ACC112 (cell line): ENCODE data around the gene TRIM21.
"Not testable (repeated sequence)": the region's sequence is repeated elsewhere in the genome, so short reads cannot be mapped to it uniquely, and the experiment has no call there.

Source experiments
- H2AFZ ChIP-seq: fragments of 200-600 bp; sonication (generic); one replicate; pipeline ENCODE4 v1.6.0; 2017; ENCODE audit warnings: antibody characterized with exemption, low read length; ENCODE audit not compliant: unreplicated experiment
- H3K27ac ChIP-seq: fragments of 200-600 bp; sonication (generic); 2 replicates; pipeline ENCODE4 v1.5.1; 2014; ENCODE audit warnings: low read depth, mild to moderate bottlenecking, antibody characterized with exemption, low read length, moderate library complexity
- H3K27me3 ChIP-seq: fragments of 200-600 bp; sonication (generic); 2 replicates; pipeline ENCODE4 v1.6.1; 2014; ENCODE audit warnings: mild to moderate bottlenecking, antibody characterized with exemption, low read length, moderate library complexity, mixed read lengths; ENCODE audit not compliant: insufficient read depth
- H3K36me3 ChIP-seq: fragments of 200-600 bp; sonication (generic); 2 replicates; pipeline ENCODE4 v1.6.1; 2016; ENCODE audit warnings: mild to moderate bottlenecking, antibody characterized with exemption, low read length, moderate library complexity, mixed read lengths; ENCODE audit not compliant: insufficient read depth
- H3K4me1 ChIP-seq: fragments of 200-600 bp; sonication (generic); one replicate; pipeline ENCODE4 v1.6.1; 2016; ENCODE audit warnings: low read length, mixed read lengths; ENCODE audit not compliant: insufficient read depth, unreplicated experiment, control insufficient read depth
- H3K4me3 ChIP-seq: fragments of 200-600 bp; sonication (generic); 2 replicates; pipeline ENCODE4 v1.5.1; 2014; ENCODE audit warnings: mild to moderate bottlenecking, low read depth, low read length
- H3K79me2 ChIP-seq: fragments of 200-600 bp; sonication (generic); one replicate; pipeline ENCODE4 v1.6.0; 2016; ENCODE audit warnings: low read length; ENCODE audit not compliant: control insufficient read depth, unreplicated experiment, insufficient read depth

TRIM21 gene

DNA sequence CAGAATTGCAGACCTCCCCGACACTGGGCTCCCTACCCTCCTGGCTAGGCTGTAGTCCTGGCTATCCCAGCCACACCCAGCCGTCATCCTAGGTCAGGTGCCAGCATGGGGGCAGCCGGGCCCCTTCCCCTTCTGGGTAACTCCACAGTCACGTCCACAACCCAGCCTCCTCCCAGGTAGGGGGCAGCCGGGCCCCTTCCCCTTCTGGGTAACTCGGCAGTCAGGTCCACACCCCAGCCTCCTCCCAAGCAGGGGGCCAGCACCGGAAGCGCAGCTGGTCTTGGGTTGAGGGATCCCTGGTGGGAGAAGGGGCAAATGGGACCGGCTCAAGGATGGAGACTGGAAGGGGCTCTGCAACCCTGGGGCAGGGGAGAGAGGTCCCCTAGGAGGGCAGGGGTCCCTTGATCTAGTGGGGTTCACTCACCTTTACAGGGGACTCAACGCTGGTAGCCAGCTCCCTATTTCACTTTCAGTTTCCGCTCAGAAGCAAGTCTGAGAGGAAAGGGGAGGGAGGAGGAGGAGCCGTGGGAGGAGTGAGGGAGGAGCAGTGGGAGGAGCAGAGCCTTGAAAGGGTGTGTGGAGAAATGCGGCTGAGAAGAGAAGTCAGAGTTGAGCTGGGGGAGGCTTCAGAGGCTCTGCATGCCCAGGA lies at the start of gene TRIM21:
Gene TRIM21, minus strand, starts transcription at position 494 of the 649 bp plus-strand sequence. CDS start 3,293 bp downstream, outside the sequence.
- H3K4me1 ChIP-seq, result peaks cover 15% of the 10 kb centered on the region
- peak within 1 kb of the TSS; percentile 91 for H2AFZ ChIP-seq
- peaks cover 33% of the 10 kb centered on the region for H3K79me2 ChIP-seq
- H3K27me3 ChIP-seq, result no peaks in the 10 kb centered on the region
- peak within 1 kb of the TSS; percentile 94 for H3K4me3 ChIP-seq
- H3K36me3 ChIP-seq, result peaks cover 31% of the 10 kb centered on the region; the same call in 1 of the 2 replicates
- peak within 1 kb of the TSS; percentile 34 for H3K27ac ChIP-seq

DNA sequence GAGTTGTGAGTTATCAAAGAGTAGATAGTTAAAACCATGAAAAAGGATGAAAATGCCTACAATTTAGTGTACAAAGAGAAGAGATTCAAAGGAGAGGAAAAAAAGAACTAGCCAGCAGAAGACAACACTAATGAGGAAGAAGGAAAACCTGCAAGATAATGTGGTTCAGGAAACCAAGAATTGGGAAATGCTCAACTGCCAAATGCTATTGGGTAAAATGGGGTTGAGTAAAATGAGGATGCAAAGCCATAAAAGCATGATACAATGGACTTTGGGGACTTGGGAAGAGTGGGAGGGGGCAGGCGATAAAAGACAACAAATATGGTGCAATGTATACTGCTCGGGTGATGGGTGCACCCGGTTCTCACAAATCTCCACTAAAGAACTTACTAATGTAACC lies 48.0 kb upstream of the TRIM21 start:
- no peak overlapping the region for H3K4me3 ChIP-seq
- no peaks in the 10 kb centered on the region for H3K36me3 ChIP-seq
- no peak overlapping the region for H3K27ac ChIP-seq
- H2AFZ ChIP-seq, result no peak overlapping the region
- peaks cover 4% of the 10 kb centered on the region; the same call in 1 of the 2 replicates for H3K27me3 ChIP-seq
- no peaks in the 10 kb centered on the region for H3K4me1 ChIP-seq
- no peaks in the 10 kb centered on the region for H3K79me2 ChIP-seq

- no peak overlapping the region for H2AFZ ChIP-seq
- no peaks in the 10 kb centered on the region for H3K79me2 ChIP-seq
- no peaks in the 10 kb centered on the region for H3K4me1 ChIP-seq
- no peak overlapping the region for H3K4me3 ChIP-seq
- H3K27me3 ChIP-seq, result no peaks in the 10 kb centered on the region
- no peak overlapping the region for H3K27ac ChIP-seq
- no peaks in the 10 kb centered on the region for H3K36me3 ChIP-seq
These were observed 42.9 kb upstream of the TRIM21 start for GRCh38 chr11:4436411-4436810.

DNA sequence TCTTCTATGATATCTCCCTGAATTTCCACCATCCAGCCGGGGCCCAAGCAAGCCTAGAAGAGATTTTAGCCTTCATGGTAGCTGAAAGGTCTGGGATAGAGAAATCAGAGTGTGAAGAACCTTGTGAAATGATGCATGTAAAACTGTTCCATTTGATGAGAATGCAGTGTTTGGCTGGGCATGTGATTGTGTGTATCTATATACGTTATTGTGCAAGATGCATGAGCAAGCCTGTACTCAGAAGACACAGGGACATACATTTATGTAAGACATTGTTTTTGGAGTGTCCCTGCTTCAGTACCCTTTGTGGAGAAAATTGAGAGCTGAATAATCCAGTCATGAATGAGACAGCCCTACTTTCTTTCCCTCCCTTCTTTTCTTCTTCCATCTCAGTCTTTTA lies 40.4 kb upstream of the TRIM21 start:
- Histone ChIP-seq H3K36me3 (no peaks in the 10 kb centered on the region), H3K27me3 (no peaks in the 10 kb centered on the region), H3K79me2 (no peaks in the 10 kb centered on the region), H3K27ac (no peak overlapping the region), H3K4me1 (no peaks in the 10 kb centered on the region), H3K4me3 (no peak overlapping the region), H2AFZ (no peak overlapping the region)

- H3K36me3 ChIP-seq, result no peaks in the 10 kb centered on the region
- no peaks in the 10 kb centered on the region for H3K79me2 ChIP-seq
- no peak overlapping the region for H3K4me3 ChIP-seq
- H3K27me3 ChIP-seq, result no peaks in the 10 kb centered on the region
- no peak overlapping the region for H2AFZ ChIP-seq
- H3K27ac ChIP-seq, result no peak overlapping the region
- no peaks in the 10 kb centered on the region for H3K4me1 ChIP-seq
These were observed 36.5 kb upstream of the TRIM21 start for GRCh38 chr11:4430051-4430450.

DNA sequence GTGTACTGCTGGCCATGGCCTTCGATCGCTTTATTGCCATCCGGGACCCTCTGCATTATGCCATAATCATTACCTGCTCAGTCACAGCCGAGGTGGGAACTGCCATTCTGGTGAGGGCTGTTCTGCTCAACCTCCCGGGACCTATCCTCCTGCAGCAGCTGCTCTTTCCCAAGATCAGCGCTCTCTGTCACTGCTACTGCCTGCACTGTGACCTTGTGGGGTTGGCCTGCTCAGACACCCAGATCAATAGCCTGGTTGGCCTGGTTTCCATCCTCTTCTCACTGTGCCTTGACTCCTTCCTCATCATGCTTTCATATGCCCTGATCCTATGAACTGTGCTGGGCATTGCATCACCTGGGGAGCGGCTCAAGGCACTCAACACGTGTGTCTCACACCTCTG lies 24.9 kb upstream of the TRIM21 start:
- H3K27ac ChIP-seq, result no peak overlapping the region
- no peaks in the 10 kb centered on the region for H3K79me2 ChIP-seq
- H3K4me3 ChIP-seq, result no peak overlapping the region
- no peaks in the 10 kb centered on the region for H3K36me3 ChIP-seq
- peaks cover 7% of the 10 kb centered on the region for H3K27me3 ChIP-seq
- H2AFZ ChIP-seq, result no peak overlapping the region
- no peaks in the 10 kb centered on the region for H3K4me1 ChIP-seq

GRCh38 chr11:4416816-4417215 lies 23.3 kb upstream of the TRIM21 start:
- Histone ChIP-seq H3K27ac (no peak overlapping the region), H3K36me3 (no peaks in the 10 kb centered on the region), H3K4me1 (no peaks in the 10 kb centered on the region), H3K4me3 (no peak overlapping the region), H3K27me3 (peaks cover 7% of the 10 kb centered on the region), H2AFZ (no peak overlapping the region), H3K79me2 (no peaks in the 10 kb centered on the region)

- no peaks in the 10 kb centered on the region for H3K79me2 ChIP-seq
- no peak overlapping the region for H2AFZ ChIP-seq
- H3K4me1 ChIP-seq, result no peaks in the 10 kb centered on the region
- no peak overlapping the region for H3K27ac ChIP-seq
- H3K4me3 ChIP-seq, result no peak overlapping the region
- H3K27me3 ChIP-seq, result peaks cover 7% of the 10 kb centered on the region
- H3K36me3 ChIP-seq, result no peaks in the 10 kb centered on the region
These were observed 22.8 kb upstream of the TRIM21 start for GRCh38 chr11:4416306-4416705.

DNA sequence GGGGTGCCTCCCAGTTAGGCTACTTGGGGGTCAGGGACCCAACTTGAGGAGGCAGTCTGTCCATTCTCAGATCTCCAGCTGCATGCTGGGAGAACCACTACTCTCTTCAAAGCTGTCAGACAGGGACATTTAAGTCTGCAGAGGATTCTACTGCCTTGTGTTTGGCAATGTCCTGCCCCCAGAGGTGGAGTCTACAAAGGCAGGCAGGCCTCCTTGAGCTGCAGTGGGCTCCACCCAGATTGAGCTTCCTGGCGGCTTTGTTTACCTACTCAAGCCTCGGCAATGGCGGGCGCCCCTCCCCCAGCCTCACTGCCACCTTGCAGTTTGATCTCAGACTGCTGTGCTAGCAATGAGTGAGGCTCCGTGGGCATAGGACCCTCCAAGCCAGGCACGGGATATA lies 12.7 kb upstream of the TRIM21 start:
- H3K4me3 ChIP-seq, H3K4me1 ChIP-seq, H2AFZ ChIP-seq, H3K27me3 ChIP-seq, H3K36me3 ChIP-seq, H3K79me2 ChIP-seq, H3K27ac ChIP-seq: not testable (repeated sequence)

DNA sequence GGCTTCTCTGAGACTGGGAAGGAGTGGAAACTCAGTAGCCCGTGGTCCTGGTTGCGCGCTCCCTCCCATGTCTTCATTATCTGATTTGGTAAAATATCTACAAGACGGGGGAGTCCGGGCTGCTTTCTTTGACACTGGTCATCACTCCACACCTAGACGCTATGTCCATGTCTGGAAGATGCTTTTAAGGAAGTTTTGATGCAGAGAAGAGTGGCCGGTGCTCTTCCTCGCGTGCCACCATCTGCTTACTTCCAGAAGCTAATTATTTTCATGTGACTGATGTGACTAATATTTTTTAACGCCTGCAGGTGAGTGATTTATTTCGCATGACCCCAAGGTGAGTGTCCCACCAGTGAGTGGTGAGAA lies 339 bp upstream of the TRIM21 start:
- Histone ChIP-seq H3K36me3 (peaks cover 27% of the 10 kb centered on the region; the same call in 1 of the 2 replicates), H2AFZ (peak overlapping the region; percentile 91), H3K27ac (no peak overlapping the region), H3K27me3 (no peaks in the 10 kb centered on the region), H3K4me1 (peaks cover 15% of the 10 kb centered on the region), H3K4me3 (peak overlapping the region; percentile 94), H3K79me2 (peaks cover 33% of the 10 kb centered on the region)

- H3K36me3 ChIP-seq, result peaks cover 57% of the 10 kb centered on the region; the same call in 1 of the 2 replicates
These were observed 5.3 kb downstream of the TRIM21 start for GRCh38 chr11:4388221-4388620.

More at GRCh38 chr11:4388221-4388620, 5.3 kb downstream of the TRIM21 start:
- H2AFZ ChIP-seq, result no peak overlapping the region
- no peaks in the 10 kb centered on the region for H3K27me3 ChIP-seq
- peaks cover 15% of the 10 kb centered on the region for H3K4me1 ChIP-seq
- no peak overlapping the region for H3K4me3 ChIP-seq
- peaks cover 30% of the 10 kb centered on the region for H3K79me2 ChIP-seq
- no peak overlapping the region for H3K27ac ChIP-seq
